Neural crest cell (in vitro differentiated cells): ENCODE results near the gene RORC. TPM values are rescaled to one million over a fixed set of nuclear protein-coding genes. Genes with fewer than 3 reads are reported as not detected.
"Not testable (repeated sequence)": the region's sequence is repeated elsewhere in the genome, so short reads cannot be mapped to it uniquely, and the experiment has no call there.

ENCODE experiments used
- DNase-seq: peaks from one replicate; pipeline ENCODE4 v3.0.0; 2021; ENCODE audit warnings: low read depth, mixed read lengths, low spot score
- H3K27ac Mint-ChIP-seq: one replicate; pipeline ENCODE4 v1.8.0; 2021; ENCODE audit warnings: mild to moderate bottlenecking, mixed read lengths; ENCODE audit not compliant: unreplicated experiment
- H3K27me3 Mint-ChIP-seq: 2 replicates; pipeline ENCODE4 v1.8.0; 2021; ENCODE audit warnings: low read depth, mild to moderate bottlenecking, mixed read lengths
- H3K36me3 Mint-ChIP-seq: 2 replicates; pipeline ENCODE4 v1.8.0; 2021; ENCODE audit warnings: low read depth, mild to moderate bottlenecking, mixed read lengths
- H3K4me1 Mint-ChIP-seq: 2 replicates; pipeline ENCODE4 v1.8.0; 2021; ENCODE audit warnings: mixed read lengths
- H3K4me3 Mint-ChIP-seq: one replicate; pipeline ENCODE4 v1.8.0; 2021; ENCODE audit warnings: mild to moderate bottlenecking, mixed read lengths
- H3K9me3 Mint-ChIP-seq: 2 replicates; pipeline ENCODE4 v1.8.0; 2021; ENCODE audit warnings: mixed read lengths
- total RNA-seq: library from RNA; stranded (reverse); gene quantifications from 2 replicates; pipeline ENCODE4 v1.2.1, GENCODE V29; 2021
- TF ChIP-seq, protein P1 (sequence below): fragments of 200-600 bp; sonication (generic); conservative IDR thresholded peaks from 2 replicates; pipeline ENCODE4 v1.5.0; 2021; ENCODE audit warnings: antibody characterized with exemption, mild to moderate bottlenecking

Gene RORC
- total RNA-seq, 1 donor from 2014 or later: 0.12 TPM

GRCh38 chr1:151783796-151784195, 47.8 kb downstream of the RORC start:
- H3K9me3 Mint-ChIP-seq: no peaks in the 10 kb centered on the region
- no peaks in the 10 kb centered on the region for H3K27me3 Mint-ChIP-seq
- DNase-seq: no peak
- TF ChIP-seq, protein P1, sequence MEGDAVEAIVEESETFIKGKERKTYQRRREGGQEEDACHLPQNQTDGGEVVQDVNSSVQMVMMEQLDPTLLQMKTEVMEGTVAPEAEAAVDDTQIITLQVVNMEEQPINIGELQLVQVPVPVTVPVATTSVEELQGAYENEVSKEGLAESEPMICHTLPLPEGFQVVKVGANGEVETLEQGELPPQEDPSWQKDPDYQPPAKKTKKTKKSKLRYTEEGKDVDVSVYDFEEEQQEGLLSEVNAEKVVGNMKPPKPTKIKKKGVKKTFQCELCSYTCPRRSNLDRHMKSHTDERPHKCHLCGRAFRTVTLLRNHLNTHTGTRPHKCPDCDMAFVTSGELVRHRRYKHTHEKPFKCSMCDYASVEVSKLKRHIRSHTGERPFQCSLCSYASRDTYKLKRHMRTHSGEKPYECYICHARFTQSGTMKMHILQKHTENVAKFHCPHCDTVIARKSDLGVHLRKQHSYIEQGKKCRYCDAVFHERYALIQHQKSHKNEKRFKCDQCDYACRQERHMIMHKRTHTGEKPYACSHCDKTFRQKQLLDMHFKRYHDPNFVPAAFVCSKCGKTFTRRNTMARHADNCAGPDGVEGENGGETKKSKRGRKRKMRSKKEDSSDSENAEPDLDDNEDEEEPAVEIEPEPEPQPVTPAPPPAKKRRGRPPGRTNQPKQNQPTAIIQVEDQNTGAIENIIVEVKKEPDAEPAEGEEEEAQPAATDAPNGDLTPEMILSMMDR: no peak
- peaks cover 3% of the 10 kb centered on the region for H3K36me3 Mint-ChIP-seq
- no peak overlapping the region for H3K27ac Mint-ChIP-seq
- H3K4me3 Mint-ChIP-seq: no peak overlapping the region
- peaks cover 2% of the 10 kb centered on the region for H3K4me1 Mint-ChIP-seq

DNA sequence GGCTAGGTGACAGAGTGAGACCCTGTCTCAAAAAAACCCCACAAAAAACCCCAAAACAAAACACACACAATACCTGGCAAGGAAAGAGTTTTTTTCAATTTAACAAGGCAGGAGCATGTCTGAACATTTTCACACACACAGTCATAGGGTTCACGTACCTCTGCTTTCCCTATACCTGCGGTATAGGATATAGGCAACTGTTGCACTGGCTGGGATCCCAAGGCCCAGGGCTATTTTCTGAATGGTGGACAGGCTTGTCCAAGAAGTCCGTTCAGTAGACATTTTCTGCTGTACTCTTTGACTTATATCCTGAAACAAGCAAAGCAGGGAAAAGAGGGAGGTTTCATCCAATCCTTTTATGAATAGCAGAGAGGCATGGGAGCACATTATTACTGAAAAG, 48.9 kb downstream of the RORC start:
- no peak overlapping the region for H3K27ac Mint-ChIP-seq
- peaks cover 3% of the 10 kb centered on the region for H3K36me3 Mint-ChIP-seq
- no peaks in the 10 kb centered on the region for H3K4me1 Mint-ChIP-seq
- H3K9me3 Mint-ChIP-seq: no peaks in the 10 kb centered on the region
- TF ChIP-seq, protein P1: no peak
- no peak for DNase-seq
- H3K27me3 Mint-ChIP-seq: no peaks in the 10 kb centered on the region
- H3K4me3 Mint-ChIP-seq: no peak overlapping the region

- not testable (repeated sequence) for H3K27ac Mint-ChIP-seq, H3K4me3 Mint-ChIP-seq, H3K36me3 Mint-ChIP-seq, H3K27me3 Mint-ChIP-seq, H3K4me1 Mint-ChIP-seq, DNase-seq, H3K9me3 Mint-ChIP-seq
These were observed 49.6 kb downstream of the RORC start for GRCh38 chr1:151782026-151782425.

DNA sequence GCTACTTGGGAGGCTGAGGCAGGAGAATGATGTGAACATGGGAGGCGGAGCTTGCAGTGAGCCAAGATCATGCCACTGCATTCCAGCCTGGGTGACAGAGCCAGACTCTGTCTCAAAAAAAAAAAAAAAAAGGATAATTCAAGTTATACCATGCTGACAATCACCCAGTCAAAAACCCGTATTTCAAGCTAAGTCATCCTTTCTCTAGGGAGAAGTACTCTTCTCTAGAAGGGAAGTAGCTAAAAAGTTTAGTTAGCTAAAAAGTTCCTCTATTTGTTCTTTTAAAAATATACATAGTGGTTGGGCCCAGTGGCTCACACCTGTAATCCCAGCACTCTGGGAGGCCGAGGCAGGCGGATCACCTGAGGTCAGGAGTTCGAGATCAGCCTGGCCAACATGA, 50.9 kb downstream of the RORC start:
- H3K27me3 Mint-ChIP-seq, H3K4me3 Mint-ChIP-seq: not testable (repeated sequence)
- H3K36me3 Mint-ChIP-seq: peaks cover 15% of the 10 kb centered on the region

GRCh38 chr1:151779852-151780251, 51.8 kb downstream of the RORC start:
- Mint-ChIP-seq H3K4me1 (no peaks in the 10 kb centered on the region), H3K36me3 (peaks cover 15% of the 10 kb centered on the region)
- DNase-seq: no peak

More for the DNA sequence above, 50.9 kb downstream of the RORC start:
- not testable (repeated sequence) for H3K4me1 Mint-ChIP-seq, DNase-seq, H3K9me3 Mint-ChIP-seq, H3K27ac Mint-ChIP-seq

DNA sequence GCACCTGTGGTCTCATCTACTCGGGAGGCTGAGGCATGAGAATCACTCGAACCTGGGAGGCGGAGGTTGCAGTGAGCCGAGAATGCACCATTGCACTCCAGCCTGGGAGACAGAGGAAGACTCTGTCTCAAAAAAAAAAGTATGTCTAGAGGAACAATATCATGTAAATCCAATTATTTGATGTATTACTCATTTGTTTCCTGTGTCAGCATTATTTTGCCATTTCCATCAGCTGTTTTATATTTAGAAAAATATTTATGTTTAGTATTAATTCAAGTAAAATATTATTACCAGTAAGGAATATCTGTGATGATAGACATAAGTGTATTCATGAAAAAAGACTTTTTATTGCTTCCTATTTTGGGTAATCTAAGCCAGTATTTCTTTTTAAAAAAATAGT, 54.3 kb downstream of the RORC start:
- peaks cover 15% of the 10 kb centered on the region for H3K36me3 Mint-ChIP-seq
- no peak overlapping the region for H3K27ac Mint-ChIP-seq
- TF ChIP-seq, protein P1: no peak
- H3K9me3 Mint-ChIP-seq: no peaks in the 10 kb centered on the region
- DNase-seq: no peak
- no peaks in the 10 kb centered on the region for H3K4me1 Mint-ChIP-seq
- no peaks in the 10 kb centered on the region for H3K27me3 Mint-ChIP-seq
- H3K4me3 Mint-ChIP-seq: no peak overlapping the region

More at GRCh38 chr1:151779852-151780251, 51.8 kb downstream of the RORC start:
- TF ChIP-seq, protein P1: no peak
- Mint-ChIP-seq H3K27ac (no peak overlapping the region), H3K27me3 (no peaks in the 10 kb centered on the region), H3K4me3 (no peak overlapping the region), H3K9me3 (no peaks in the 10 kb centered on the region)

DNA sequence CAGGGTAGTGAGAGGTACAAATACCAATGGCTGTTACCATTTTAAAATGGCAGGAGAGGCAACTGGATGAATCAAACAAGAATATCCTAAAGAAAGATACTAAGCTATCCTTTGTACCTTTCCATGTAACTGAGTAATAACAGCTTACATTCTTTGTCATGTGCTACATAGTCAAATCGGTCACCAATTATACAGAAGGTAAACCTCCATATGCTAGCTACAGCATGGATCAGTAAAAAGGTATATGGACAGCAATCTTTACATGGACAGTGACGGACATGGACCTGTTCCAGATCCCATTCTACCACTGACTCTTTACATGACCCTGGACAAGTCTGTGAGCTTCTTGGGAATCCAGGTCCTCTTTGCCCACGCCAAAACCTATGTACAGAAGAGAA, 54.9 kb downstream of the RORC start:
- Mint-ChIP-seq H3K4me1 (no peaks in the 10 kb centered on the region), H3K27ac (no peak overlapping the region), H3K4me3 (no peak overlapping the region), H3K9me3 (no peaks in the 10 kb centered on the region), H3K27me3 (no peaks in the 10 kb centered on the region), H3K36me3 (peaks cover 15% of the 10 kb centered on the region)
- DNase-seq: no peak
- TF ChIP-seq, protein P1: no peak
